Naive thymus-derived CD4-positive, alpha-beta T cell (primary cell): ENCODE measurements around the gene FBXW7. TPM values are rescaled to one million over a fixed set of nuclear protein-coding genes. Genes with fewer than 3 reads are reported as not detected.

ENCODE experiments used
- ATAC-seq: fragments of 150-1000 bp; cut with Tn5 transposase; 2 replicates; pipeline ENCODE4 v1.10.0; 2021; ENCODE audit warnings: mild to moderate bottlenecking, moderate library complexity
- CTCF ChIA-PET: fragments of 350-600 bp; sonication (Branson Sonifier 250); formaldehyde crosslinking; loops from one replicate; lab custom pipeline; 2021; ENCODE audit warnings: antibody characterized with exemption; lab: Charles Lee
- POLR2A ChIA-PET: fragments of 350-600 bp; sonication (Branson Sonifier 250); formaldehyde crosslinking; loops from one replicate; lab custom pipeline; 2021; ENCODE audit warnings: antibody characterized with exemption, inconsistent platforms; lab: Charles Lee
- DNase-seq, 9 donors: peaks; one replicate each; pipeline versions ENCODE4 v3.0.0 to v3.0.0-alpha.2; 2020 to 2022; ENCODE audit warnings: mixed read lengths in 1 of 9
- H3K27ac ChIP-seq: one replicate; pipeline ENCODE4 v1.7.0; 2013; ENCODE audit warnings: mild to moderate bottlenecking, low read depth, low read length, moderate library complexity
- H3K27me3 ChIP-seq, 2 donors: one replicate each; pipeline ENCODE4 v1.7.0; 2013; ENCODE audit warnings: low read length in 2 of 2, mild to moderate bottlenecking in 2 of 2, moderate library complexity in 2 of 2; ENCODE audit not compliant: control insufficient read depth in 2 of 2, insufficient read depth in 2 of 2
- H3K36me3 ChIP-seq, 3 experiments: 1 replicate in 2 of 3; 2 replicates in 1 of 3; pipeline ENCODE4 v1.7.0; 2013; ENCODE audit warnings: low read length in 3 of 3, mild to moderate bottlenecking in 3 of 3, moderate library complexity in 1 of 3; ENCODE audit not compliant: insufficient read depth in 3 of 3, control insufficient read depth in 2 of 3
- H3K4me1 ChIP-seq, 2 donors: one replicate each; pipeline ENCODE4 v1.7.0; 2013; ENCODE audit warnings: low read length in 2 of 2, mild to moderate bottlenecking in 2 of 2, moderate library complexity in 1 of 2; ENCODE audit not compliant: control insufficient read depth in 2 of 2, insufficient read depth in 2 of 2
- H3K4me3 ChIP-seq: 2 replicates; pipeline ENCODE4 v1.7.0; 2013; ENCODE audit warnings: mild to moderate bottlenecking, low read length
- H3K9me3 ChIP-seq, 3 experiments: 1 replicate in 2 of 3; 2 replicates in 1 of 3; pipeline ENCODE4 v1.7.0; 2013; ENCODE audit warnings: low read length in 3 of 3; ENCODE audit not compliant: control insufficient read depth in 2 of 3
- H3K27ac Mint-ChIP-seq, 9 donors: one replicate each; pipeline ENCODE4 v1.8.0; 2020 to 2022; ENCODE audit warnings: mixed read lengths in 9 of 9, mild to moderate bottlenecking in 8 of 9, moderate library complexity in 5 of 9, inconsistent platforms in 2 of 9
- H3K27me3 Mint-ChIP-seq, 5 donors: one replicate each; pipeline ENCODE4 v1.8.0; 2021 to 2022; ENCODE audit warnings: mixed read lengths in 5 of 5, mild to moderate bottlenecking in 1 of 5
- H3K36me3 Mint-ChIP-seq, 5 donors: one replicate each; pipeline ENCODE4 v1.8.0; 2020 to 2022; ENCODE audit warnings: mixed read lengths in 5 of 5, mild to moderate bottlenecking in 3 of 5, inconsistent platforms in 1 of 5
- H3K4me1 Mint-ChIP-seq, 7 donors: one replicate each; pipeline ENCODE4 v1.8.0; 2020 to 2022; ENCODE audit warnings: mixed read lengths in 7 of 7, mild to moderate bottlenecking in 3 of 7, inconsistent platforms in 1 of 7
- H3K4me3 Mint-ChIP-seq, 10 donors: one replicate each; pipeline ENCODE4 v1.8.0; 2020 to 2022; ENCODE audit warnings: mild to moderate bottlenecking in 10 of 10, mixed read lengths in 10 of 10, moderate library complexity in 6 of 10, inconsistent platforms in 2 of 10
- H3K9me3 Mint-ChIP-seq, 11 donors: one replicate each; pipeline ENCODE4 v1.8.0; 2020 to 2022; ENCODE audit warnings: mixed read lengths in 11 of 11, mild to moderate bottlenecking in 4 of 11, inconsistent platforms in 1 of 11, moderate library complexity in 1 of 11
- intact Hi-C, 2 donors: fragments of 100-400 bp; cut with micrococcal nuclease; formaldehyde crosslinking; loops; one replicate each; pipeline ENCODE4 v1.15.1; 2023
- polyA plus RNA-seq, 2 donors: library from polyadenylated mRNA; unstranded; fragments of 300-500 nt; fragmentation: Illumina TruSeq; gene quantifications; one replicate each; pipeline ENCODE4 v1.2.3, GENCODE V29; 2021
- total RNA-seq, 6 experiments: library from RNA in 5 of 6; stranded (reverse) in 5 of 6; gene quantifications; 1 replicate in 5 of 6; 2 replicates in 1 of 6; pipeline ENCODE4 v1.2.3 and lab custom pipeline; 2021 to 2026

The FBXW7 gene
- total and polyA plus RNA-seq, 7 experiments from 2014 or later: 40.4 to 139 (median 114) TPM

DNA sequence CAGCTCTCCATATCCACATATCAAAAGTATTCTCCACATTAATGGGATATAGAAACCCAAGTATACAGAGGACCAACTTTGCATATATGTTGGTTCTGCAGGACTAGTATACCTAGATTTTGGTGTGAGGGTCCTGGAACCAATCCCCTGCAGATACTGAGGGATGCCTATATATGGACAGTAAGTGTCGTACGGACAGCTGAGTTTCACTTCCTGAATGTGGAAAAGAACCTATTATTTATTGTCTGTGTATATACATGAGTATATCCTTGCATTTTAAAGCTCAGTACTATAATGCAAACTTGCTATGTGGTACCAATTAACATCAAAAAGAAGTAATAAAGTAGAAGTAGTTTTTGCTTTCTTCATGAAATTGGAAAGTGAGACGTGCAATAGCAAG lies 101.9 kb downstream of the FBXW7 start:
- intact Hi-C loops: no loop called here
- H3K27ac ChIP-seq: no peak overlapping the region

DNA sequence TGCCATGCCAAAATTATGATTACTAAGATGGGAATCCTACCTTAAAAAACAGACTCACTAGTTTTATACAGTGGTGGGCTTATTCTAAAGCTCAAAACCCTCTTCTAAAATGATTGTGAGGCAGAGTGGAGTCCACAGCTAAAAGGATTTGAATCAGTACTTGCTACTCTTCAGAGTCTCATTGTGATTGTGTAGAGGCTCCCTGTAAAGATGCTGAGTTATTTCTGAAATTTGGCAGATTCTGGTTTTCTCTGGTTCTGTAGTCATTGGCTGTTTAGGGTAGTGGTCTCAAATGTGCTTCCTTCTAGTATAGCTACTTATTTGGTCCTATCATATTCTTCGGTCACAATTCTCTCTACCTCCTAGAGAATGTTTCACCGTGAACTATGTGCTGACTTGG lies 104.1 kb downstream of the FBXW7 start:
- H3K36me3 ChIP-seq: no peaks in the 10 kb centered on the region
- ATAC-seq (no peak), DNase-seq (no peak)
- no peaks in the 10 kb centered on the region for H3K9me3 Mint-ChIP-seq
- no peaks in the 10 kb centered on the region for H3K27me3 ChIP-seq
- CTCF ChIA-PET: no interaction called here
- peaks cover 19 to 46% (median 29%) of the 10 kb centered on the region in 7 donors for H3K4me1 Mint-ChIP-seq
- POLR2A ChIA-PET: no interaction called here
- H3K36me3 Mint-ChIP-seq: peaks cover 0 to 33% (median 6%) of the 10 kb centered on the region in 5 donors
- H3K9me3 ChIP-seq: no peaks in the 10 kb centered on the region
- H3K4me3 ChIP-seq: no peak overlapping the region
- intact Hi-C loops: no loop called here
- H3K4me1 ChIP-seq: no peaks in the 10 kb centered on the region
- no peak overlapping the region for H3K27ac ChIP-seq
- peak overlapping the region in 2 of 9 donors; percentile 38 to 40 for H3K27ac Mint-ChIP-seq
- H3K4me3 Mint-ChIP-seq: no peak overlapping the region
- H3K27me3 Mint-ChIP-seq: no peaks in the 10 kb centered on the region

More for the DNA sequence above, 101.9 kb downstream of the FBXW7 start:
- Histone ChIP-seq H3K4me1 (no peaks in the 10 kb centered on the region), H3K9me3 (no peaks in the 10 kb centered on the region), H3K36me3 (no peaks in the 10 kb centered on the region), H3K4me3 (no peak overlapping the region), H3K27me3 (no peaks in the 10 kb centered on the region)
- peaks cover 0 to 3% (median 0%) of the 10 kb centered on the region in 11 donors for H3K9me3 Mint-ChIP-seq
- H3K4me3 Mint-ChIP-seq: no peak overlapping the region
- POLR2A ChIA-PET: no interaction called here
- H3K4me1 Mint-ChIP-seq: peaks cover 19 to 53% (median 33%) of the 10 kb centered on the region in 7 donors
- no peaks in the 10 kb centered on the region for H3K27me3 Mint-ChIP-seq
- no peak overlapping the region for H3K27ac Mint-ChIP-seq
- no peak for DNase-seq
- CTCF ChIA-PET: no interaction called here
- H3K36me3 Mint-ChIP-seq: peaks cover 6 to 44% (median 14%) of the 10 kb centered on the region in 5 donors
- ATAC-seq: no peak

DNA sequence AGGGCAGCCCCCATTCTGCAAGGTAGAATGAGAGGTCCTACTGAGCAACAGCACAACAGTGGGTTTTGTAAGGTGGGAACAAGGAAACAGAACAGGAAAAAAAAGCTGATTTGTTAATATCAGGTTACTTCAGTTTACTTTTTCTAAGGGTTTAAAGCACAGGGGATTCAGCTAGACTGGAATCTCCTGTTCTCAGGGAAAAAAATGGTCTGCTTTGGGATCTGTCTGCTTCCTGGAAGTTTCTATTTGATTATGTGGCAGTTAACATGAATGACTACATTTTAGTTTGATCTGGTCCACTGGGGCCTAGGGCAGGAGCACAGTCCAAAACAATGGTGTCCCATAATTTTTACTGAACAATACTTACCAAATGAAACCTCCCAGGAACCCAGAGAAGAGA lies 104.6 kb downstream of the FBXW7 start:
- Mint-ChIP-seq H3K27ac (peak overlapping the region in 1 of 9 donors; percentile 48), H3K36me3 (peaks cover 0 to 35% (median 5%) of the 10 kb centered on the region in 5 donors)
- intact Hi-C loops: no loop called here

DNA sequence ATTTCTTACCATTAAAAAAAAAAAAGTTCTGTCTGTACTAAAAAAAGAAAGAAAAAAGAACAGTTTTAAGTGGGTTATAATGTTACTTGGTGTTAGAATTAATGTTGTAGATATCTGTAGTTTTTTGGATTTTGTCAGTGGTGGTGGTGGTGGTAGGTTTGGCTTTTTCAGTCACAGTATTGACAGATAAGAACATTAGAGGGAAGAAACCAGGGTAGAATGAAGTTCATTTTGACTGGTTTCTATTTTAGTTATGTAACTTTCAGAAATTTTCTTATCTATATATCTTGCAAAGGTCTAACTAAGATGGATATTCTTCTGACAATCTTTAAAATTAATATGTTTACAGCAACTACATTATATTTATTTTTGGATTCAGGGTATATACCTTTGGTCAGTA lies 105.4 kb downstream of the FBXW7 start:
- Histone ChIP-seq H3K4me3 (no peak overlapping the region), H3K27me3 (no peaks in the 10 kb centered on the region), H3K4me1 (no peaks in the 10 kb centered on the region), H3K9me3 (no peaks in the 10 kb centered on the region), H3K27ac (no peak overlapping the region), H3K36me3 (no peaks in the 10 kb centered on the region)
- no peaks in the 10 kb centered on the region for H3K9me3 Mint-ChIP-seq
- peak overlapping the region in 2 of 9 donors; percentile 21 to 48 for H3K27ac Mint-ChIP-seq
- peaks cover 19 to 48% (median 29%) of the 10 kb centered on the region in 7 donors for H3K4me1 Mint-ChIP-seq
- ATAC-seq (no peak), DNase-seq (no peak)
- no peak overlapping the region for H3K4me3 Mint-ChIP-seq
- H3K27me3 Mint-ChIP-seq: no peaks in the 10 kb centered on the region
- intact Hi-C loops: no loop called here
- peaks cover 3 to 36% (median 5%) of the 10 kb centered on the region in 5 donors for H3K36me3 Mint-ChIP-seq
- ChIA-PET POLR2A (no interaction called here), CTCF (no interaction called here)

More for the DNA sequence above, 104.6 kb downstream of the FBXW7 start:
- POLR2A ChIA-PET: no interaction called here
- H3K27ac ChIP-seq: no peak overlapping the region
- H3K36me3 ChIP-seq: no peaks in the 10 kb centered on the region
- H3K9me3 Mint-ChIP-seq: no peaks in the 10 kb centered on the region
- CTCF ChIA-PET: no interaction called here
- no peaks in the 10 kb centered on the region for H3K27me3 Mint-ChIP-seq
- H3K4me1 Mint-ChIP-seq: peaks cover 22 to 48% (median 29%) of the 10 kb centered on the region in 7 donors
- no peak overlapping the region for H3K4me3 ChIP-seq
- H3K4me1 ChIP-seq: no peaks in the 10 kb centered on the region
- no peak for DNase-seq
- no peaks in the 10 kb centered on the region for H3K27me3 ChIP-seq
- ATAC-seq: no peak
- no peak overlapping the region for H3K4me3 Mint-ChIP-seq
- no peaks in the 10 kb centered on the region for H3K9me3 ChIP-seq

DNA sequence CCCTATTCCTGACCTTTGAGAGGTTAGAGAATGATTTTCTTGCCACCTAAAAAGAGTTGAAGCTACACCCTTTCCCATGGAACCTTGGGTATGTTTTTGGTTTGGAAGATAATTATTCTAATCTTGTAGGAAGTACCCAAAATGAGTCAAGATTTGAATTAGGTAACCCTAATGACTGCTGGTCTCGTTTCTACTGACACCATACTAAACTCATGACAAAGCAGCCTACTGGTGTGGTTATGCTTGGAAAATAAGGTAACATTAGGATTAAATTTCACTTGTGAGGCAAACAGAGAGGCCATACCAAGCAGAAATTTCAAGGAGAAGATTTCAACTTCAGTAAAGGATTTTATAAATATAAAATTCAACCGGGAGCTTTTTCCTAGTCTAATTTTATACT lies 107.9 kb downstream of the FBXW7 start:
- Mint-ChIP-seq H3K27ac (no peak overlapping the region), H3K36me3 (peaks cover 3 to 32% (median 5%) of the 10 kb centered on the region in 5 donors), H3K4me1 (peaks cover 18 to 40% (median 32%) of the 10 kb centered on the region in 7 donors), H3K4me3 (no peak overlapping the region), H3K9me3 (no peaks in the 10 kb centered on the region), H3K27me3 (no peaks in the 10 kb centered on the region)
- DNase-seq (no peak), ATAC-seq (no peak)
- Histone ChIP-seq H3K27ac (no peak overlapping the region), H3K4me3 (no peak overlapping the region), H3K36me3 (no peaks in the 10 kb centered on the region), H3K9me3 (no peaks in the 10 kb centered on the region), H3K27me3 (no peaks in the 10 kb centered on the region), H3K4me1 (no peaks in the 10 kb centered on the region)
- POLR2A ChIA-PET: no interaction called here
- intact Hi-C loops: no loop called here
- CTCF ChIA-PET: interaction anchor here (0.9 kb wide), 1 partner anchor 96 kb away, joined by 3 read pairs; no protein-coding TSS in a partner anchor

DNA sequence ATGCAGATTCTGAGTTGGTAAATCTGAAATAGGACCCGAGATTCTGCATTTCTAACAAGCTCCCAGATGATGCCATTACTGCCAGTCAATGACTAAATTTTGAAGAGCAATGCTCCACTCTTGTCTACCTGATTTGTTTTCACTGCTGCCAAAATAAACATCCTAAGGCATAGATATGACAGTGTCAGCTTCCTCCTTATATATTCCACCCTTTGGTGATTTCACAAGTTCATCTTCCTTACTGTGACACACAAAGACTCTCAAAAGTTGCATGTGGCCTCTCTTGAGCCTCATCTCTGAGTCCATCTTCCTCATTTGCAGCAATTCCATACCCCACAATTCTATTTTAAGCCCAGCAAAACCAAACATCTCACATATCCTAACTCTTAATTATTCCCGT lies 110.9 kb downstream of the FBXW7 start:
- Mint-ChIP-seq H3K36me3 (peaks cover 3 to 25% (median 5%) of the 10 kb centered on the region in 5 donors), H3K27me3 (no peaks in the 10 kb centered on the region), H3K4me1 (peaks cover 8 to 51% (median 36%) of the 10 kb centered on the region in 7 donors), H3K9me3 (no peaks in the 10 kb centered on the region), H3K27ac (peak overlapping the region in 1 of 9 donors; percentile 5), H3K4me3 (no peak overlapping the region)
- Histone ChIP-seq H3K36me3 (no peaks in the 10 kb centered on the region), H3K9me3 (no peaks in the 10 kb centered on the region), H3K4me3 (no peak overlapping the region), H3K27me3 (no peaks in the 10 kb centered on the region), H3K27ac (no peak overlapping the region), H3K4me1 (no peaks in the 10 kb centered on the region)
- CTCF ChIA-PET: interaction anchor here (0.7 to 1.6 kb wide), 2 partner anchors 16 to 17 kb away, joined by 3 to 7 read pairs; no protein-coding TSS in a partner anchor
- DNase-seq (no peak), ATAC-seq (peak; percentile 77)
- POLR2A ChIA-PET: no interaction called here
- intact Hi-C loops: no loop called here

DNA sequence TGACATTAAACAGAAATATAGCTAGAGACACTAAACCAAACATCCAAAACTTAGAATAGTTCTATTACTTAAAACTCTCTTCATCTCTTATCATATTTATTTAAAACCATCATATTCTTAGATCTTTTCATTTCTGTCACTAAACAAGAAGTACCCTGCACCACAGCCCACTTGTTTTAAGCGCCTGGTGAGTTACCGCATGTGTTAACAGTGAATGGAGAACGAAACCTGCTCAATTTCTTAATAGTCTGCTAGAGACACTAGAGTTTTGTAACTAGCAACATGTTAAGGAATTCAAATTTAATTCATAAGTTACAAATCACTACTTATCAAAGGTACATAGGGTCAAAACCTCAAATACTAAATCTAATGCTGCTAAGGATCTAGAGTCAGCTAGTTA lies 111.5 kb downstream of the FBXW7 start:
- Histone ChIP-seq H3K4me1 (no peaks in the 10 kb centered on the region), H3K36me3 (no peaks in the 10 kb centered on the region), H3K27me3 (no peaks in the 10 kb centered on the region), H3K27ac (no peak overlapping the region), H3K4me3 (no peak overlapping the region), H3K9me3 (no peaks in the 10 kb centered on the region)
- peaks cover 11 to 57% (median 40%) of the 10 kb centered on the region in 7 donors for H3K4me1 Mint-ChIP-seq
- intact Hi-C loops: no loop called here
- CTCF ChIA-PET: interaction anchor here (1.6 kb wide), 1 partner anchor 16 kb away, joined by 7 read pairs; no protein-coding TSS in a partner anchor
- H3K36me3 Mint-ChIP-seq: peaks cover 3 to 19% (median 5%) of the 10 kb centered on the region in 5 donors
- H3K4me3 Mint-ChIP-seq: no peak overlapping the region
- DNase-seq (no peak), ATAC-seq (no peak)
- no peak overlapping the region for H3K27ac Mint-ChIP-seq
- H3K9me3 Mint-ChIP-seq: no peaks in the 10 kb centered on the region
- H3K27me3 Mint-ChIP-seq: no peaks in the 10 kb centered on the region
- POLR2A ChIA-PET: no interaction called here
